Measurements from ENCODE around the gene TMEM31.
A peak's percentile ranks its signal among the peaks of the same experiment; 100 is the strongest.

Gene TMEM31

GRCh38 chrX:103710609-103711008 is at the start of gene TMEM31:
TMEM31 (plus strand) TSS chrX:103710909; CDS start chrX:103712259, 1,350 bp downstream.
- H3K4me3 ChIP-seq (ENCODE audit: low read depth, low read length): no peak within 1 kb of the TSS

- H3K4me3 ChIP-seq (ENCODE audit: low read depth, low read length): peak overlapping the region; percentile 33
Measured at GRCh38 chrX:103663981-103664762, 46.5 kb upstream of the TMEM31 start.

GRCh38 chrX:103666202-103667107 is 44.3 kb upstream of the TMEM31 start:
- no peak overlapping the region for H3K4me3 ChIP-seq (ENCODE audit: low read depth, low read length)

- no peak overlapping the region for H3K4me3 ChIP-seq (ENCODE audit: low read depth, low read length)
Measured at GRCh38 chrX:103669745-103670144, 41.0 kb upstream of the TMEM31 start.

- H3K4me3 ChIP-seq (ENCODE audit: low read depth, low read length): no peak overlapping the region
Measured at GRCh38 chrX:103674531-103675454, 35.9 kb upstream of the TMEM31 start.

GRCh38 chrX:103678199-103678993 is 32.3 kb upstream of the TMEM31 start:
- H3K4me3 ChIP-seq (ENCODE audit: low read depth, low read length): no peak overlapping the region

GRCh38 chrX:103681443-103681842 is 29.3 kb upstream of the TMEM31 start:
- H3K4me3 ChIP-seq (ENCODE audit: low read depth, low read length): no peak overlapping the region

- H3K4me3 ChIP-seq (ENCODE audit: low read depth, low read length): peak overlapping the region; percentile 83
Measured at GRCh38 chrX:103685396-103685795, 25.3 kb upstream of the TMEM31 start.

GRCh38 chrX:103686199-103687072 is 24.3 kb upstream of the TMEM31 start, which contains the start of gene MORF4L2:
MORF4L2 (minus strand) TSS chrX:103686699; CDS start chrX:103677027, 9,672 bp downstream.
- H3K4me3 ChIP-seq (ENCODE audit: low read depth, low read length): peak within 1 kb of the TSS; percentile 83

GRCh38 chrX:103687073-103687695 is 23.5 kb upstream of the TMEM31 start:
- peak overlapping the region; percentile 72 for H3K4me3 ChIP-seq (ENCODE audit: low read depth, low read length)

GRCh38 chrX:103687696-103688201 is 23.0 kb upstream of the TMEM31 start:
- peak overlapping the region; percentile 72 for H3K4me3 ChIP-seq (ENCODE audit: low read depth, low read length)

- no peak overlapping the region for H3K4me3 ChIP-seq (ENCODE audit: low read depth, low read length)
Measured at GRCh38 chrX:103688946-103689345, 21.8 kb upstream of the TMEM31 start.

GRCh38 chrX:103691059-103691458 is 19.6 kb upstream of the TMEM31 start:
- H3K4me3 ChIP-seq (ENCODE audit: low read depth, low read length): no peak overlapping the region

GRCh38 chrX:103697687-103698086 is 13.0 kb upstream of the TMEM31 start:
- no peak overlapping the region for H3K4me3 ChIP-seq (ENCODE audit: low read depth, low read length)

- no peak overlapping the region for H3K4me3 ChIP-seq (ENCODE audit: low read depth, low read length)
Measured at GRCh38 chrX:103699243-103699642, 11.5 kb upstream of the TMEM31 start.

- no peak overlapping the region for H3K4me3 ChIP-seq (ENCODE audit: low read depth, low read length)
Measured at GRCh38 chrX:103704863-103705262, 5.8 kb upstream of the TMEM31 start.

GRCh38 chrX:103716962-103717361 is 6.3 kb downstream of the TMEM31 start:
- H3K4me3 ChIP-seq (ENCODE audit: low read depth, low read length): no peak overlapping the region

GRCh38 chrX:103718120-103718519 is 7.4 kb downstream of the TMEM31 start:
- H3K4me3 ChIP-seq (ENCODE audit: low read depth, low read length): no peak overlapping the region

Measured in iPS-11a (cell line).